IMR-90 (cell line): ENCODE data around the gene ARMC9. TPM values are rescaled to one million over a fixed set of nuclear protein-coding genes. Genes with fewer than 3 reads are reported as not detected.

Source experiments
- ATAC-seq: fragments of 200-7000 bp; cut with Tn5 transposase; 2 replicates; pipeline ENCODE4 v1.9.1; 2020; ENCODE audit warnings: low read depth, mild to moderate bottlenecking, moderate library complexity
- BruUV-seq: library from RNA; stranded (reverse); fragments of 400-500 nt; replicated peaks from 2 replicates; lab custom pipeline; 2021; lab: Mats Ljungman, UMichigan
- CTCF ChIA-PET: fragments of 300-600 bp; formaldehyde crosslinking; extraction: SDS; loops from one replicate; lab custom pipeline; 2021; ENCODE audit warnings: antibody characterized with exemption; lab: Yijun Ruan, JAX
- POLR2A ChIA-PET: fragments of 300-600 bp; sonication (Branson Sonifier 250); formaldehyde crosslinking; loops from one replicate; lab custom pipeline; 2022; ENCODE audit warnings: antibody characterized with exemption; ENCODE audit not compliant: unreplicated experiment; lab: Charles Lee
- DNase-seq: peaks from one replicate; pipeline ENCODE4 v3.0.0; 2013
- H2AFZ ChIP-seq: replicated peaks from 2 replicates; pipeline ENCODE3; 2013; ENCODE audit warnings: low read length, mild to moderate bottlenecking; ENCODE audit not compliant: poor library complexity
- H2AK5ac ChIP-seq: 2 replicates; pipeline ENCODE4 v1.6.1; 2013; ENCODE audit warnings: low read depth, low read length, inconsistent platforms
- H2AK9ac ChIP-seq: replicated peaks from 2 replicates; pipeline ENCODE3; 2013; ENCODE audit warnings: mild to moderate bottlenecking, low read depth, low read length, moderate library complexity; ENCODE audit not compliant: poor library complexity
- H2BK120ac ChIP-seq: 2 replicates; pipeline ENCODE4 v1.6.1; 2013; ENCODE audit warnings: low read depth, low read length, inconsistent platforms
- H2BK15ac ChIP-seq: 3 replicates; pipeline ENCODE4 v1.6.1; 2013; ENCODE audit warnings: low read depth, low read length, inconsistent platforms
- H2BK20ac ChIP-seq: 2 replicates; pipeline ENCODE4 v1.6.1; 2013; ENCODE audit warnings: low read depth, mild to moderate bottlenecking, inconsistent platforms, low read length, moderate library complexity
- H2BK5ac ChIP-seq: 2 replicates; pipeline ENCODE4 v1.6.1; 2013; ENCODE audit warnings: mild to moderate bottlenecking, low read depth, low read length, inconsistent platforms; ENCODE audit not compliant: poor library complexity, severe bottlenecking
- H3K14ac ChIP-seq: replicated peaks from 2 replicates; pipeline ENCODE4 v1.6.1; 2013; ENCODE audit warnings: low read depth, low read length, inconsistent platforms
- H3K18ac ChIP-seq: 2 replicates; pipeline ENCODE4 v1.6.1; 2013; ENCODE audit warnings: low read depth, low read length, control low read depth
- H3K23ac ChIP-seq: 2 replicates; pipeline ENCODE4 v1.6.1; 2013; ENCODE audit warnings: low read depth, low read length, inconsistent platforms
- H3K27ac ChIP-seq: 2 replicates; pipeline ENCODE4 v1.5.1; 2013; ENCODE audit warnings: mild to moderate bottlenecking, control low read depth, low read length; ENCODE audit not compliant: insufficient read depth
- H3K27me3 ChIP-seq: 2 replicates; pipeline ENCODE4 v1.6.1; 2013; ENCODE audit warnings: low read length; ENCODE audit not compliant: control insufficient read depth, insufficient read depth
- H3K36me3 ChIP-seq: 2 replicates; pipeline ENCODE4 v1.6.1; 2013; ENCODE audit warnings: low read length, mixed read lengths; ENCODE audit not compliant: control insufficient read depth, insufficient read depth
- H3K4ac ChIP-seq: 2 replicates; pipeline ENCODE4 v1.6.1; 2013; ENCODE audit warnings: low read depth, low read length, inconsistent platforms
- H3K4me1 ChIP-seq: 2 replicates; pipeline ENCODE4 v1.6.1; 2013; ENCODE audit warnings: low read length, mixed read lengths; ENCODE audit not compliant: control insufficient read depth, insufficient read depth
- H3K4me2 ChIP-seq: 2 replicates; pipeline ENCODE4 v1.6.1; 2013; ENCODE audit warnings: low read depth, mild to moderate bottlenecking, control low read depth, low read length, moderate library complexity
- H3K4me3 ChIP-seq: 2 replicates; pipeline ENCODE4 v1.5.1; 2013; ENCODE audit warnings: low read depth, mild to moderate bottlenecking, control low read depth, low read length, moderate library complexity; ENCODE audit not compliant: insufficient read depth
- H3K56ac ChIP-seq: 2 replicates; pipeline ENCODE4 v1.6.1; 2013; ENCODE audit warnings: low read length, inconsistent platforms; ENCODE audit not compliant: insufficient read depth; ENCODE audit errors: extremely low read depth
- H3K79me1 ChIP-seq, 2 experiments: 2 replicates each; pipeline ENCODE4 v1.6.1; 2013; ENCODE audit warnings: low read length in 2 of 2, inconsistent platforms in 1 of 2, low read depth in 1 of 2
- H3K9ac ChIP-seq: 2 replicates; pipeline ENCODE4 v1.6.1; 2013; ENCODE audit warnings: low read depth, low read length, control low read depth
- H3K9me1 ChIP-seq: 2 replicates; pipeline ENCODE4 v1.6.1; 2013; ENCODE audit warnings: low read length, inconsistent platforms; ENCODE audit not compliant: insufficient read depth
- H3K9me3 ChIP-seq: 2 replicates; pipeline ENCODE4 v1.6.1; 2013; ENCODE audit warnings: low read length; ENCODE audit not compliant: control insufficient read depth, insufficient read depth
- H4K20me1 ChIP-seq: 2 replicates; pipeline ENCODE4 v1.6.1; 2013; ENCODE audit warnings: low read length, inconsistent platforms; ENCODE audit not compliant: insufficient read depth
- H4K5ac ChIP-seq: 2 replicates; pipeline ENCODE4 v1.6.1; 2013; ENCODE audit warnings: mild to moderate bottlenecking, low read depth, low read length, control low read depth
- H4K8ac ChIP-seq, 2 experiments: 2 replicates each; pipeline ENCODE4 v1.6.1; 2013; ENCODE audit warnings: low read depth in 2 of 2, low read length in 2 of 2, control low read depth in 1 of 2, inconsistent platforms in 1 of 2
- H4K91ac ChIP-seq: 2 replicates; pipeline ENCODE4 v1.6.1; 2013; ENCODE audit warnings: low read depth, low read length, inconsistent platforms; ENCODE audit not compliant: insufficient read depth
- BHLHE40 ChIP-seq: fragments of 150-350 bp; IDR thresholded peaks from 2 replicates; pipeline ENCODE4 v1.6.1; 2016; ENCODE audit warnings: mild to moderate bottlenecking, low read depth, low read length
- CEBPB ChIP-seq: IDR thresholded peaks from 2 replicates; pipeline ENCODE4 v1.6.1; 2012; ENCODE audit warnings: low read depth, low read length, improper control_type of control experiment
- CHD1 ChIP-seq: IDR thresholded peaks from 2 replicates; pipeline ENCODE4 v1.6.1; 2012; ENCODE audit warnings: low read depth, low read length, improper control_type of control experiment
- MAFK ChIP-seq: IDR thresholded peaks from 2 replicates; pipeline ENCODE4 v1.6.1; 2012; ENCODE audit warnings: low read depth, low read length, improper control_type of control experiment
- MAZ ChIP-seq: IDR thresholded peaks from 2 replicates; pipeline ENCODE4 v1.6.1; 2012; ENCODE audit warnings: low read depth, mild to moderate bottlenecking, low read length, improper control_type of control experiment, moderate library complexity, borderline replicate concordance
- MXI1 ChIP-seq: IDR thresholded peaks from 2 replicates; pipeline ENCODE4 v1.6.1; 2012; ENCODE audit warnings: low read depth, mild to moderate bottlenecking, low read length, moderate library complexity, borderline replicate concordance
- NFE2L2 ChIP-seq: fragments of 150-350 bp; IDR thresholded peaks from 2 replicates; pipeline ENCODE4 v1.6.1; 2016; ENCODE audit warnings: low read depth, mild to moderate bottlenecking, low read length
- POLR2A ChIP-seq: IDR thresholded peaks from 2 replicates; pipeline ENCODE4 v1.6.1; 2012; ENCODE audit warnings: mild to moderate bottlenecking, low read depth, low read length
- RAD21 ChIP-seq: IDR thresholded peaks from 2 replicates; pipeline ENCODE4 v1.6.1; 2012; ENCODE audit warnings: low read length, improper control_type of control experiment
- RFX5 ChIP-seq: IDR thresholded peaks from 2 replicates; pipeline ENCODE4 v1.8.0; 2012; ENCODE audit warnings: low read depth, mild to moderate bottlenecking, low read length, moderate library complexity
- SMC3 ChIP-seq: fragments of 150-350 bp; IDR thresholded peaks from 2 replicates; pipeline ENCODE4 v1.6.1; 2016; ENCODE audit warnings: low read depth, mild to moderate bottlenecking, antibody characterized with exemption, low read length, moderate library complexity
- WGBS, 2 experiments: methylation state at CpG; one replicate each; pipeline versions ENCODE4 v1.1.5 to v1.1.7; 2013; ENCODE audit warnings: missing lambda C conversion rate in 2 of 2; ENCODE audit not compliant: insufficient read length in 1 of 2; ENCODE audit errors: extremely low coverage in 2 of 2; 5-methylcytosine and 5-hydroxymethylcytosine counted together
- dilution Hi-C: fragments of 300-500 bp; cut with HindIII; formaldehyde crosslinking; loops from one replicate; pipeline ENCODE4 v1.14.3; 2018; ENCODE audit warnings: low sequenced_read_pairs; ENCODE audit not compliant: unreplicated experiment
- in situ Hi-C: fragments of 300-500 bp; cut with MboI; formaldehyde crosslinking; loops from 3 replicates; pipeline ENCODE4 v1.14.3; 2019; ENCODE audit warnings: low sequenced_read_pairs, inconsistent platforms, mixed read lengths
- intact Hi-C: fragments of 100-400 bp; cut with micrococcal nuclease; formaldehyde crosslinking; loops from 2 replicates; pipeline ENCODE4 v1.10.0; 2022
- polyA plus RNA-seq, 3 experiments: library from polyadenylated mRNA; depleted of rRNA; stranded (reverse); fragments of >200 nt; gene quantifications; 2 replicates each; pipeline ENCODE4 v1.2.3, GENCODE V29; 2012; ENCODE audit warnings: low replicate concordance in 1 of 3
- total RNA-seq: library from RNA; depleted of rRNA; stranded (reverse); fragments of >200 nt; gene quantifications from 2 replicates; pipeline ENCODE4 v1.2.3, GENCODE V29; 2012
- TF ChIP-seq, protein P1 (sequence below): fragments of 150-350 bp; IDR thresholded peaks from 2 replicates; pipeline ENCODE4 v1.6.1; 2017; ENCODE audit warnings: mild to moderate bottlenecking, antibody characterized with exemption, low read length, low read depth
- TF ChIP-seq, protein P2 (sequence below): fragments of 150-350 bp; IDR thresholded peaks from 2 replicates; pipeline ENCODE4 v1.6.1; 2016; ENCODE audit warnings: low read depth, mild to moderate bottlenecking, low read length, moderate library complexity, borderline replicate concordance

The ARMC9 gene
- total and polyA plus RNA-seq, 2 of the 4 experiments (the other 2 are of a cell fraction) = 36.0 to 46.6 TPM

DNA sequence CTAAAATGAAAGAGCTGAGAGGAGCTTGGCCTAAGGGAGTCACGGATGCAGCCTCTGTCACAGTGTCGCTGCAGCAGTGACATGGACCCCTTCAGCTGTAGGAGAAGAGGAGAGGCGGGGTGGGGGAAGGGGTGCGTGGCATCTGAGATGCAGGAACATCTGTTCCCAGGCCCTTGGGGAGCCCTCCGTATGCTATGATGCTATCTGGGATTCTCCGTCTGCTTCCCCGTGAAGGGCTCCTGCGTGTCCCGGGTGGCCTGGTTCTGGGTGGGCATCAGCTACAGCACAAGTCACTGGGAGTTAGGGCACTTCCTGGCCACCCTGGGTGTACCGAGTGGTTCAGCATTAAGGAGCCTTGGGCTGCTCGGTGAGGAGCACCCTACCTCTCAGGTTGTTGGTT is 161.5 kb downstream of the ARMC9 start:
- H3K56ac ChIP-seq = no peak overlapping the region
- WGBS, 2 experiments = 92% methylated on average over 9 of the region's 11 CpGs; no CpG with 5 or more reads in 1 of the 2 experiments
- H3K79me1 ChIP-seq = no peaks in the 10 kb centered on the region
- H3K14ac ChIP-seq = no peak overlapping the region
- no TSS peak for BruUV-seq
- intact Hi-C loops = no loop called here
- H4K20me1 ChIP-seq = no peaks in the 10 kb centered on the region
- ATAC-seq (no peak), DNase-seq (no peak)
- H3K9me3 ChIP-seq = no peaks in the 10 kb centered on the region
- H4K5ac ChIP-seq = no peak overlapping the region
- H2BK120ac ChIP-seq = no peak overlapping the region
- H2AK9ac ChIP-seq = peak overlapping the region; percentile 75
- no peak overlapping the region for H2BK5ac ChIP-seq
- H3K36me3 ChIP-seq = peaks cover 8% of the 10 kb centered on the region; the same call in 1 of the 2 replicates
- H3K18ac ChIP-seq = no peak overlapping the region
- H3K23ac ChIP-seq = no peak overlapping the region
- peaks cover 6% of the 10 kb centered on the region; the same call in 1 of the 2 replicates for H3K9me1 ChIP-seq
- no peak overlapping the region for H3K27ac ChIP-seq
- no peak overlapping the region for H4K91ac ChIP-seq
- TF ChIP-seq POLR2A (no peak), RFX5 (no peak), CEBPB (no peak), CHD1 (no peak), BHLHE40 (no peak), MAFK (no peak), RAD21 (no peak), SMC3 (no peak), MAZ (no peak), NFE2L2 (no peak), MXI1 (no peak)
- TF ChIP-seq, protein P1, sequence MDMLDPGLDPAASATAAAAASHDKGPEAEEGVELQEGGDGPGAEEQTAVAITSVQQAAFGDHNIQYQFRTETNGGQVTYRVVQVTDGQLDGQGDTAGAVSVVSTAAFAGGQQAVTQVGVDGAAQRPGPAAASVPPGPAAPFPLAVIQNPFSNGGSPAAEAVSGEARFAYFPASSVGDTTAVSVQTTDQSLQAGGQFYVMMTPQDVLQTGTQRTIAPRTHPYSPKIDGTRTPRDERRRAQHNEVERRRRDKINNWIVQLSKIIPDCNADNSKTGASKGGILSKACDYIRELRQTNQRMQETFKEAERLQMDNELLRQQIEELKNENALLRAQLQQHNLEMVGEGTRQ = no peak
- TF ChIP-seq, protein P2, sequence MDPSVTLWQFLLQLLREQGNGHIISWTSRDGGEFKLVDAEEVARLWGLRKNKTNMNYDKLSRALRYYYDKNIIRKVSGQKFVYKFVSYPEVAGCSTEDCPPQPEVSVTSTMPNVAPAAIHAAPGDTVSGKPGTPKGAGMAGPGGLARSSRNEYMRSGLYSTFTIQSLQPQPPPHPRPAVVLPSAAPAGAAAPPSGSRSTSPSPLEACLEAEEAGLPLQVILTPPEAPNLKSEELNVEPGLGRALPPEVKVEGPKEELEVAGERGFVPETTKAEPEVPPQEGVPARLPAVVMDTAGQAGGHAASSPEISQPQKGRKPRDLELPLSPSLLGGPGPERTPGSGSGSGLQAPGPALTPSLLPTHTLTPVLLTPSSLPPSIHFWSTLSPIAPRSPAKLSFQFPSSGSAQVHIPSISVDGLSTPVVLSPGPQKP = no peak
- no peak overlapping the region for H3K9ac ChIP-seq
- POLR2A ChIA-PET = no interaction called here
- H2BK15ac ChIP-seq = no peak overlapping the region
- H3K4me1 ChIP-seq = peaks cover 3% of the 10 kb centered on the region
- dilution Hi-C loops = no loop called here
- H4K8ac ChIP-seq = no peak overlapping the region
- H3K4me2 ChIP-seq = no peak overlapping the region
- H2AK5ac ChIP-seq = no peak overlapping the region
- no peak overlapping the region for H3K4ac ChIP-seq
- no peak overlapping the region for H3K4me3 ChIP-seq
- no peaks in the 10 kb centered on the region for H3K27me3 ChIP-seq
- H2BK20ac ChIP-seq = no peak overlapping the region
- no peak overlapping the region for H2AFZ ChIP-seq
- in situ Hi-C loops = no loop called here
- CTCF ChIA-PET = no interaction called here
